HG03520 (cell line): ENCODE data around the gene ASB1.

Source experiments
- ATAC-seq: cut with Tn5 transposase; IDR thresholded peaks from one replicate; pipeline ENCODE4 v1.9.1; 2021; ENCODE audit warnings: mild to moderate bottlenecking, moderate library complexity; ENCODE audit not compliant: unreplicated experiment

ASB1 gene

DNA sequence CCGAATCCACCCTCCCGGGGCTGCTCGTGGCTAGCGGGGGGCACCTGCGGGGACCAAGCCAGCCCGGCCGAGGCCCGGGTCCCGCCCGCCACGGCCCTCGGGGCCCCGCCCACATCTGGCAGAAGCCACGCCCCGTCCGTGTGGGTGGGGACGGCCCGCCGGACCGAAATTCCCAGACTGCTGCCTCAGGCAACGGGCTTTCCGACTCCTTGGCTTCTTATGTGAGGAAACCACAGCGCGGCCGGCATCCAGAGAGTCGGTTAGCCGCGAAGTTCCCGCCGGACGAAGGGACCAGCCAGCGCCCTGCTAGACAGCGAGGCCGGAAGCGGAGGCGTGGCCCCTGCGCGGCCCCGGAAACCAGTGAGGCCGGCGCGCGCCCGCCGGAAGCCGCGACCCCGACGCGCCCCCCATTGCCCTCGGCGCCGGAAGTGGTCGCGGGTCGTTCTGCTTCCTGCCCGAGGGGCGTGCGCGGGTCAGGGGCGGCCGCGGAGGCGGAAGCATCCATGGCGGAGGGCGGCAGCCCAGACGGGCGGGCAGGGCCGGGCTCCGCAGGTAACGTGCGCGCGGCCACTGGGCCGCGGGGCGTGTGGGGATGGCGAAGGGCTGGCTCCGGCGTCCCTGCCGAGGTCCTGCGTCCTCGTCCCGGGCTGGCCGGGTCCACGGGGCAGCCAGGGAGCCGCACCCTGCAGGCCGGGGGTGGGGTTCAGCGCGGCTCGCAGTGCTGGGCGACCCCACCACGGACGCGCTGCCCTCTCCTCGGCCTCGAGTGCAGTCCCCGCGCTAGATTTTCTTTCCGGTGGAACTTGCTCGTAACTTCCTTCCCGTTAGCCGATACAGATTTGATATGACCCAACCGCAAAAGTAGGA lies at the start of gene ASB1:
Gene ASB1 (plus strand): TSS at position 360 of the 867 bp plus-strand sequence. CDS start 144 bp downstream, at position 504.
- peak; percentile 74 for ATAC-seq

- no peak for ATAC-seq
These were observed 48.3 kb upstream of the ASB1 start for GRCh38 chr2:238378230-238379095.

- no peak for ATAC-seq
These were observed 47.5 kb upstream of the ASB1 start for GRCh38 chr2:238379096-238379810.

DNA sequence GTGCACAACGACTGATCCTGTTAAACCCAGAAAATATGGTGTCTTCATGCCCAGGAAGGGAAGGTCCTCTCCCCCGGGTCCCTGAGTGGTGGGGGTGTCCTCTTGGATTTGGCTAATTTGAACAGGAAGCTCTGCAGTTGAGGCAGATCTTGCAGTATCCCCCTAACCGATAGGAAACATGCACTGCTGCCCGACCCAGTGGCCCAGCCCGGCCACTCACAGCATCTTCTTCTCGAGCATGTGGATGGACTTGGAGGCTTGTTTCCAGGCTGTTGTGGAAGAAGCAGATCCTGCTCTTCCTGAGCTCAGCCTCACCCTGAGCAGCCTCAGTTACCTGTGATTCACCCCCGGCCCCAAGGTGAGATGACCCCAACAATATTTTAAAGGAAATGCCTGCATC lies 46.4 kb upstream of the ASB1 start:
- ATAC-seq = no peak

- ATAC-seq = no peak
These were observed 45.9 kb upstream of the ASB1 start for GRCh38 chr2:238380785-238381184.

GRCh38 chr2:238381341-238382115 lies 45.2 kb upstream of the ASB1 start:
- no peak for ATAC-seq

DNA sequence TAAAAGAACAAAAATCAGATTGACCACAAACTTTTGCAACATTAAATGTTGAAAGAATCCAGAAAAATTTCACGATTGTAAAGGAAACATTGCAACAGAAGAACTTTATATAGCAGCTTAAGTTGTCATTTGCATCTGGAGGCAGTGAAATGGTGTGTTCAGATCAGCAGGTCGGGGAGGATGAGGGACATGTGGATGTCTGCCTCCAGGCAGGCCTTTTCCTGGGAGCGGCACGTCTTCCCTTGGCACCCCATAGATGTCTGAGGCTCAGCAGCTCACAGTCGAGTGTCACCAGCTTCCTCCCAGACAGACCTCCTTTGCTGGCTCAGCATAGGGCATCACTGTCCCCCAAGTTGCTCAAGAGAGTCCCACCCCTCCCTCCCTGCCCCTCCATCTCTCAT lies 44.3 kb upstream of the ASB1 start:
- ATAC-seq = no peak

- no peak for ATAC-seq
These were observed 43.6 kb upstream of the ASB1 start for GRCh38 chr2:238383135-238383534.

DNA sequence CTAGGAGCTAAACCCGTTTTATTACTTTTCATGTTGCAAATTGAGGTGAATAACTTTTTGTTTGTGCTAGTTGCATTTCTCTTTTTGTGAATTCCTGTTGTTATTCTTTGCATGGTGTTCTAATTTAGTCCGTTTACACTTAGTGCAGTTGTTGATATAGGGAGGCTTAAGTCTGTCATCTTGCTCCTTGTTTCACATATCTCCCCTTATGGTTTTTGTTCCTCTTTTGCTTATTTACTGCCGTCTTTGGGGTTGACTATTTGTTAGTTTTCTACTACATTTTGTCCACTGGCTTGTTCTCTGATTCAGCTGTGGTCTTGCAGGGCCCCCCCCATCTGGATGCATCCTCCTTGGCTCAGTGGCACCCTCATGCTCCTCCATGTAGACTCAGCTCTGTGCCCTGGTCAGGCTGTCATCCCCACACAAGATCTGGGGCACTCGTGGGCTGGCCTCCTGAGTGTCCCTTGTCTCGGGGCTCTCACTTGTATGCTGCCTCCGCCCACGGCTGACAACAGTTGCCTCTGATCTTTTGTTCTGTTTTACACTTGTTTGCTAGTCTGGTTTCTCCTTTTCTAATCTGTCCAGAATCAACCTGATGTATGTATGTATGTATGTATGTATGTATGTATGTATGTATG lies 42.9 kb upstream of the ASB1 start:
- ATAC-seq = no peak

GRCh38 chr2:238387332-238387731 lies 39.4 kb upstream of the ASB1 start:
- ATAC-seq = no peak

DNA sequence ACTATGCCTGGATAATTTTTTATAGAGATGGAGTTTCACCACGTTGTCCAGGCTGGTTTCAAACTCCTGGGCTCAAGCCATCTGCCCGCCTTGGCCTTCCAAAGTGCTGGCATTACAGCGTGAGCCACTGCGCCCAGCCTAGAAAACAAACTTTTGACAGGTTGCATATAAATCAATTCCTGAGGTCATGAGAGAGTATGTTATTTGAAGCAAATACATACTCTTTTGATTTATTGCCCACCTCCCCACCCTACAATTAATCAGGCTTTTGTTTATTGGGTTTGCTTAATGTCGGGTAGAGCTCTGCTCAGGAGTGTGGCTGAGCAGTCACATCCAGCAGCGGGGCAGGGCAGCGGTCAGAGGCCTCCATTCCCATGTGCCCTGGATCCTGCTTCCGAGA lies 37.9 kb upstream of the ASB1 start:
- ATAC-seq = no peak

DNA sequence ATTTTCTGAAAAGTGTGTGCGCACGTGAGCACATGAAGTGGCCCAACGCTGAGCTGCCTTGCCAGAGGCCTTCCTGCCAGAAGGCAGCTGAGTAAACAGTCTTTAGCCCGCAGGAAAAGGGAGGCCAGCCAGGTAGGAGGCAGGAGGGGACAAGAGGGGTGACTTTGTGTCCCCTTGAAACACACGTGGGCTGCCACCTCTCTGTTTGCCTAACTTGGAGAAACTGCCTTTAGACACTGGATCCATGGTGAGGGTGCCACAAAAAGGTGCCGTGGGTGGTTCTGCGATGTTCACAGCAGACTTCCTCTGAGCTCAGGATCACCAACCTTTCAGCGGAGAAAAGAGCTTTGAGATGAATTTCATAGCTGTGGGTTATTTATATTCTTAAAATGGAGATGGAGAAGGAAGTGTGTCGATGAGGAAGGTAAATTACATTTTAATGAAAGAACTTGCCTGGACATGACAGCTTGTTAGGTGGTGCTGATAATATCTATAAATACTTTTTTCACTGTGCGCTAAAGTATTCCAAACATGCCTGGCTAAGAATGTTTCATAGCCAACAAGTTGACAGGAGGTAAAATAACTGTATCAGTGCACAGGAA lies 36.6 kb upstream of the ASB1 start:
- no peak for ATAC-seq

DNA sequence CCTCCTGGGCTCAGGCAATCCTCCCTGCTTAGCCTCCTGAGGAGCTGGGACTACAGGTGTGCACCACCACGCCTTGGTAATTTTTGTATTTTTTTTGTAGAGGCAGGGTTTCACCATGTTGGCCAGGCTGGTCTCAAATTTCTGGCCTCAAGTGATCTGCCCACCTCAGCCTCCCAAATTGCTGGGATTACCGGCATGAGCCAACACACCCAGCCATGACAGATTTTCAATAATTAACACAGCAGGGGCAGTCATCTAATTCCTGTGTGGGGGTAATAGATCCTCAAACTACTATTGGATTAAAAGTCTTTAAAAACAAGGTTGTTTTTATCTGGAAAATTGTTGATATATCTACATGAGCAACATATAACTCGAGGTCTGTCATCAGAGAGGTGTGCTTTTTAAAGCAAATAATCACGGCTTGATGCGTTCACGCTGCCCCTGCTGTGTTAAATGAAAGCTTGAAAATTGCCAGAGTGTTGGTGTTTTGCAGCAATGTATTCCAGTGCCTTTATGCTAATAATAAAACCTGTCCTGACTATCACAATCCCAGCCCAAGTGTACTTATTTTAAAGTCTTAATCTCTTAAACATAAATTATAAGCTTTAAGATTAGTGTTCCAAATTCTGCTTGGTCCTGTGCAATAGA lies 35.6 kb upstream of the ASB1 start:
- no peak for ATAC-seq

DNA sequence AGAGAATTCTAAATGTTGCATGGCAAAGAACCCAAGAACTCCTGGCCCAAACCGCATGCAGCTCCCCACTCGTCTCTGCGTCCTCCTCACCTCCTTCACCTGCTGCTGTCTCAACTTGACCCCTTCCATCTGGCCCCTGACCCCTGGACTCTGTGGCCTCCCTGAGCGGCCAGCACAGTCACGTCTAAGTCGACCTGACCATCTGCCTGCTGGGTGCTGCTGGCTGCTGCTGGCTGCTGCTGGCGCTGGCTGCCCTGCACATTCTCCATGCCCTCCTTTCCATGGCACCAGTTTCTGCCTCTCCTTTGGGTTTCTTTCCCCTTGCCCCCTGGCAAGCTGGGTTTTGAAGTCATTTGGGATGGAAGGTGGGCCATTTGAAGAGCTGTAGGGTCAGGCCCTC lies 30.1 kb upstream of the ASB1 start:
- no peak for ATAC-seq

DNA sequence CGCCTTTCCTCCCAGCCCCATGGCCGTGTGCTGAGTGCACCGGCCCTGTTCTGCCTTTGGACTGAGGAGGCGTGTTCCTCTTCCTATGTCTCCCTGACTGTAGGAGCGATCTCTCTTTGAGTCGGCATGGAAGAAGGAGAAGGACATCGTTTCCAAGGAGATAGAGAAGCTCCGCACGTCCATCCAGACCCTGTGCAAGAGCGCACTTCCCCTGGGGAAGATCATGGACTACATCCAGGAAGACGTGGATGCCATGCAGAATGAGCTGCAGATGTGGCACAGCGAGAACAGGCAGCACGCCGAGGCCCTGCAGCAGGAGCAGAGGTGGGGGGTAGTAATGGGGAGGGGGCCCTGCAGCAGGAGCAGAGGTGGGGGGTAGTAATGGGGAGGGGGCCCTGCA lies 29.4 kb upstream of the ASB1 start:
- no peak for ATAC-seq

GRCh38 chr2:238398577-238398976 lies 28.1 kb upstream of the ASB1 start:
- no peak for ATAC-seq

- ATAC-seq = no peak
These were observed 27.6 kb upstream of the ASB1 start for GRCh38 chr2:238399094-238399493.

DNA sequence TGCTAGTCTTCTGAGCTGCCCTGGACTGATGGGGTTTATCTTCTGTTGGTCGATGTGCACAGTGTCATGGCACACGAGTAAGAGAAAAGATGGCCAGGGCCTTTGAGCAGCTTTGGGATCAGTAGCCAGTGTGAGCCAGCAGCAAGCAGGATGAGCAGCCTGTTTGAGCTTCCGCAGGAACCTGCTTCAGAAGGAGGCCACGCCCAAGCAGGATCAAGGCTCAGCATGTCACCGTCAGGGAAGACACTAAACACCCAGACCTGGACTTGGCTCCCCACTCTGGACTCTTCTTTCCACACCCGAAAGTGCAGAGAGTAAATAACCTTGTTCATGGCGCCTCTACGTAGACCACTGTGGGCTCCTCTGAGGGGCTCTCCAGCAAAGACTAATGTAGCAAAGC lies 25.2 kb upstream of the ASB1 start:
- ATAC-seq = no peak
